NCI-H510A treated with DMSO at 0.1 percent for 48 hours (cell line): ENCODE results near the gene CST8.

Experiments used
- DNase-seq: peaks from one replicate; lab custom pipeline; 2025; lab: John Stamatoyannopoulos, UW

CST8 gene

DNA sequence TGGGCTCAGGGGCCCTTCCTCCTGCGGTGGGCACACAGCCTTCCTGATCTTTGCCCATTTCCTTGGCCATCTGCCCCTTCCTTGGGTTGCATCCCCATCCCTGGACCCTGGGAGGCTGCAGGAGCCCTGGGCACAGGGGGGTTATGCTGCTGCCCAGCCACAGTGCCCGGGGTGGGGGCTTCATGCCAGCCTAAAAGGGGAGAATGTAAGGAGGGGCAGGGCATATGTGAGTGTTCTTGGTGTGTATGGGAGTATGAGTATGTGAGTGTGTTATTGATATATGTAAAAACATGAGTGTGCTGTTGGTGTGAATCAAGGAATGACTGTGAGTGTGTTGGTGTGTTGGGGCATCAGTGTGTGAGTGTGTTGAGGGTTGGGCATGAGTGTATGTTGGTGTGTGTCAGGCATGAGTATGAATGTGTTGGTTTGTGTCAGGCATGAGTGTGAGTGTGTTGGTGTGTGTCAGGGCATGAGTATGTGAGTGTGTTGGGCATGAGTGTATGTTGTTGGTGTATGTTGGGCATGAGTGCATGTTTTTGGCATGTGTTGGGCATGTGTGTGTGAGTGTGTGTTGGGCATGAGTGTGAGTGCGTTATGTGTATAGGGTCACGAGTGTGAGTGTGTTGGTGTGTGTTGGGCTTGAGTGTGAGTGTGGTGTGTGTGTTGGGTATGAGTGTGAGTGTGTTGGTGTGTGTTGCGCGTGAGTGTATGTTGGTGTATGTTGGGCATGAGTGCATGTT, 14.7 kb upstream of the CST8 start:
- no peak for DNase-seq

DNA sequence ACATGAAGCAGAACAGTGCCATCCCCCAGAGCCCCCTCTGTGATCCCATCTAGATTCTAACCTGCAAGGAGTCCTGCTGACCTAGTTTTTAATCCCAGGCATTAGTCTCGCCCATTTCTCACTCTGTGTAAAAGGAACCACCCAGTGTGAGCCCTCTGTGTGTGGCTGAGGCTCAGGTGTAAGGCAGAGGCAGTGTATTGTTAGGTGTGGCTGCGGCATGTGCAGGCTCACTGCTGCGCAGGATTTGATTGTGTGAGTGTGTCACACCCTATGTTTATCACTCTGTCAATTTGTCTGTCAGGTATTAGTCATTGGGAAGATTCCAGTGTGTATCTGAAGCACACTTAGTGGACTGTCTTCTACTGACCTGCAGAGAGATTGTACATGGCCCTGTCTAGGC, 13.7 kb upstream of the CST8 start:
- no peak for DNase-seq

DNA sequence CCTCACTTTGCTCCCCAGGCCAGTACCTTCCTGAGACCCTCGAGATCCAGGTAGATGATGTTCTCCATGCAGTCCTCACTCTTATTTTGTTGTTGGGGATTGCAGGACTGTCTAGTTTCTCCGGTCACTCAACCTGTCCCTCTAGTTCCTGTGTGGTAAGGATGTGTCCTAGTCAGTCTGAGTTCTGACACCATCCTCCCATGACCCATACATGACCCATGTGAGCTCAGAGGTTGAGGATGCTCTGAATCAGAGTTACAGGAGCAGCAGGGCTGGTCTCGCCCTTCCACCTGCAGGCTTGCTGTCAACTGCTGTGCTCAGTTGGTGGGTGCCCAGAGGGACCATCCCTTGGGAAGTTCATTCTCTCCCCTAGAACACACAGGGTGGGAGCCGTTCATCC, 11.9 kb upstream of the CST8 start:
- no peak for DNase-seq

GRCh38 chr20:23482138-23482537, 8.8 kb upstream of the CST8 start:
- DNase-seq = no peak

DNA sequence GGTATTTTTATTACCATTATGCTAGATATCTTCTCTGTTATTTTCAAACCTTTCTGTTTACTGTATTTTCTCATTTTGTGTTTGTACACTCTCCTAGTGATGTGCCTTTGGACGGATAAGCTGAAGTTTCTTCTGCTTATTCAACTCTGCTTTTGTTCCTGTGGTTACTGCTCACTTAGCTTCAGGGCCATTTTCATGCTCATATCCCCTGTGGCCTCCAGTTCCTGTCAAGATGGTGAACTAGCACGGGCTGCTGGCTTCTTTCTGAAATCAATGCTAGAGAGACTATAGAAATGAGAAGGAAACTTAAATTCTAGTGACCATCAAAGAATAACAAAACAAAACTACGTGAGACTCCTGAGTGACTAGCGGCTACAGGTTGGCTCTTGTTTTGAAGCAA, 6.8 kb upstream of the CST8 start:
- no peak for DNase-seq

- DNase-seq = no peak
These were observed 2.4 kb upstream of the CST8 start for GRCh38 chr20:23488470-23488869.

GRCh38 chr20:23488996-23489395, 1.9 kb upstream of the CST8 start:
- no peak for DNase-seq

DNA sequence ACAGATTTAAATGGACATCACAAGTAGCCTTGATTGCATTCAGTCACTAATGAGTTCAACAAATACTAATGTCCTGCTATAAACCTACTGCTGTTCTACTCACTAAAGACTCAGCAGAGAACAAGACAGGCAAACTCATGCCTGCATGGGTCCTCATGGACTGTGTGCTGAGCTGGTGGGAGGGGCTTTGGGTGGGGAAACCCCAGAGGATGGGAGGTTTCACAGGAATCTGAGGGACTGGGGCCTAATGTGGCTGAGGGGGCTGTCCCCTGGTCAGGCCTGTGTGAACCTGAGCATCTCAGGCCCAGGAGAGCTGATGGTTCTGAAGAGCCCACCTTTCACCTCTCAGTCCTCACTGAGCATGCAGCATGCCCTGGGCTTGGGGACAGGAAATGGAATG, 1.4 kb downstream of the CST8 start:
- no peak for DNase-seq

- no peak for DNase-seq
These were observed 2.4 kb downstream of the CST8 start for GRCh38 chr20:23493172-23493772.

- DNase-seq = no peak
These were observed 6.6 kb downstream of the CST8 start for GRCh38 chr20:23497536-23497935.

- no peak for DNase-seq
These were observed 11.0 kb downstream of the CST8 start for GRCh38 chr20:23501926-23502325.

DNA sequence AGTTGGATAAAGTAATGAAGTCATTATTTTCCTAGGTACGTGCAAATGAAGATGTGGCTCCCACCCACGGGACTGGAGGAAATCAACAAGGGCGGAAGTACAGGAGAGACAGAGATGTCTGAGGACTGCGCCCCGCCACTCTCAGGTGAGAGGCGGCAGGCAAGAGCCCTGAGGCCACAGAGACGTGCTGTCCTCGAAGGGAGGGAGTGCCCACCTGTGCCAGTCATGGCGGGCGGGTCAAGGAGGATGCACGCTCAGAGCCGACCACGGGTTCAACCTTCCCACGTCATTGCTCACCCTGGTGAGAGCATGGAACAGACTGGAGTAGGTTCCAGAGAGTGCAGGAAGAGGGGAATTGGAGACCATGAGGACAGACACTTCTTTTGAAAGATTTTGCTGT, 12.7 kb downstream of the CST8 start:
- no peak for DNase-seq

GRCh38 chr20:23507346-23507745, 16.4 kb downstream of the CST8 start:
- no peak for DNase-seq

- no peak for DNase-seq
These were observed 17.7 kb downstream of the CST8 start for GRCh38 chr20:23508449-23509229.

DNA sequence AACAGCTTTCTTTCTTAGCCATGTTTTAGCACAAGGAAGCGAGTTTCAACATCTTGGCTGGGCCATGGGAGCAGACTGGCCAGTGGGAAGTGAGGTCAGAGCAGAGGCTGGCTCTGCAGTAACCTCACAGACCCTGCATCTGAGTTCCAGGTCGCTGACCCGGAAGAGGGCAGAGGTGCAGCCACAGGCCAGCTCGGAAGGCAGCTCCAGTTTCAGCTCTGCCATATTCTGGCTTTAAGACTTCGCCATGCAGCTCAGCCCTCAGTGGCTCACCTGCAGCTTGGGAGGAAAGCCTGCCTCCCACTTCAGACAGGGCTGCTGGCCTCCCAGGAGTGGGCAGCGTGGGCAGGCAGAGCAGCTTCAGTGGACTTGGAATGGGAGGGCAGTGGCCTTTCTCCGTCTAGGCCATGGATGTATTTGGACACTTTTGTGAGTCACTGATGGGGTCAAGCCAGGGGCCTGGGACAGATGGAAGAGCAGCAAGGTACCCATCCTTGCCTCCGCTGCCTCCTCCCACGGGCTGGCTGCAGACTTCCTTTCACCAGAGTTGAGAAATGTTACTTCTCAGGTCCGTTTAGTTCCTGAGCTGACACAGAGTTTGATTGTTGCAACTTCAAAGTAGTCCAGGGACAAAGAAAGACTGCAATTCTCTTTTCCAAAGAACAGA, 18.5 kb downstream of the CST8 start:
- DNase-seq = no peak

DNA sequence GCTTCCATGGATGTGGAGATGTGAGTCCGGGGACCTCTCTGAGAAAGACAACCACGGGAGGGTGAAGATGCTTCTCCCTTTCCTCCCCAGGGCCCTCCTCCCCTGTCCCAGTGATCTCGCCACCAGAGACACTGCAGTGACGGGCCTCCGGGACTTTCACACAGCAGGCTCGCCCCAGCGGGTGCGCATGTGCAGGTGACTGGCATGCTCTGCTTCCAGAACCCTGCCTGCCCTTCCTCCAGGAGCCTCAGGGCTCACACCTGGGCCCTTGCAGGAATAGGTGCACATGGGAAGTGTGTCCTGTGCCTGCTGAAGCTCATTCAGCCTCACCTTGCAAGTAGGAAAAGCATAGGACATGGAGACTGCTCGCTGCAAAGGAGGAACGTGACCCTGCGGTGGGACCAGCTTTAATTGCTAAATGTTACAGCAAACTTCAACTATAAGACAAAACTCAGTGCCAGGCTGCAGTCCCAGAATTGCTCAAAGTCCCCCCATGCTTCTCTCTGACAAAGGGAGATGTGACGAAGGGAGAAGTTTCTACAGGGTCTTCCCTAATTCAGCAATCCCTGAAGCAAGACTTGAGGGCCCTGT, 19.2 kb downstream of the CST8 start:
- no peak for DNase-seq

DNA sequence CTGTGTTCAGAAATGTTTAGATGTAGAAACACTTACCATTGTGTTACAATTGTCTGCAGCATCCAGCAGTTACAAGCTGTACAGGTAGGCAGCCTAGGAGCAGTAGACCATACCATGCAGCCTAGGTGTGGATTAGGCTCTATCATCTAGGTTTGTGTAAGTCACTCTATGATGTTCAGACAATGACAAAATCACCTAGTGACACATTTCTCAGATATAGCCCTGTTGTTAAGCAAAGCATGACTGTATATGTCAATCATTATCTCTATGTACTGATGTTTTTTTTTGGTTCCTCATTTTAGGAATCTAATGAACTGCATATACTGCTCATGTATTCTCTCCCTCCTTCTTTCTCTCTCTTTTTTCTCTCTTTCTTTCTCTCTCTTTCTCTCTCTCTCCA, 22.2 kb downstream of the CST8 start:
- no peak for DNase-seq

DNA sequence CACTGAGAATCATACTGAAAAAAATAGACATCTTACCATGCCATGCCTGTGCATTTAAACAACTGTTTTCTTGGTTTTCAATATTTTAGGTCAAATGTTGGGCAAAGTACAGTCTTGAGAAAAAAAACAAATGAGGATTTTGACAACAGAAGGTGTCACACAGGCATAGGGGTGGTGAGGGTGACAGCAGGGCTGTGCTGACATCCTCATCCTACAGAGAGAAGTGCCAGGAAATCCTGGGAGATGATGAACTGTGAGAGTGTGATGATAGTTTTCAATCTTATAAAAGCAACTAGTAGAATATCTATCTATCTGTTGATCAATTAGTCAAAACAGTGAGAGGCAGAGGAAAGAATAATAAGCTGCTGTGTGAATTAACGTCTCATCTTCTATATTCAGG, 23.9 kb downstream of the CST8 start:
- no peak for DNase-seq

- no peak for DNase-seq
These were observed 24.5 kb downstream of the CST8 start for GRCh38 chr20:23515250-23515939.

DNA sequence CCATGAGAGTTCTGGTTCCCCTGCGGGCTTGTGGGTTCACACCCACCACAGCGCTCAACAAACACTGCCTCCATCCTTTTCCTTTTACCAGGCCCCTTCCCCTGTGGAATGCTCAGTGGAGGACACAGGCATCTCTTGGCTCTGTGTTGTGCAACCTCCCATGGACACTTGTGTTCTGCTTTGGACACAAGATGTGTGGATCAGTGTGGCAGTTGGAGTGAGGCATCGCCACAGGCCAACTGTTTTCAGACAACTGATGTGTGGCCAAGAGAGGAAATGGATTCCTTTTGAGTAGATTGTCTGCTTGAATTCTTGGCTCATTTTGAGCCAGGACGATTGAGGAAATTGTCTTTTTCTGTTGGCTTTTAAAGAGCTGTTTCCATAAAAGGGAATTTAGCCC, 26.8 kb downstream of the CST8 start:
- DNase-seq = no peak

DNA sequence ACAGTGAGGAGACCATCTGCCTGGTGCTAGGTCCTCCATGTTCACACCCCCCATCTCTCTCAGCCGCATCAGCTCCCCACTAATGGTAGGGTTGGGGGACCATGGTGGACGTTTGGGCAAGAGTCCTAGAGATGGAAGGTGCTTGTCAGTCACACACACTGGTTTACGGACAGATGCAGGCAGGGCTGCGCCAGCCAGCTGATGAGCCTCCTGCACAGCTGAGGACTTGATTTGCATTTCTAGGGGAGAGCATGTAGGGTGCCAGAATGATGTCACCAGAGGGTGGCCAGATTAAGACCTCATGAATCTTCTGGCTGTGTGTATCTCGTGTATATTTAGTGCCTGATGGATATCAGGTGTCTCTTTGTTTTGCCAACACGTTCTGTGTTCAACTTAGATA, 28.6 kb downstream of the CST8 start:
- DNase-seq = no peak

DNA sequence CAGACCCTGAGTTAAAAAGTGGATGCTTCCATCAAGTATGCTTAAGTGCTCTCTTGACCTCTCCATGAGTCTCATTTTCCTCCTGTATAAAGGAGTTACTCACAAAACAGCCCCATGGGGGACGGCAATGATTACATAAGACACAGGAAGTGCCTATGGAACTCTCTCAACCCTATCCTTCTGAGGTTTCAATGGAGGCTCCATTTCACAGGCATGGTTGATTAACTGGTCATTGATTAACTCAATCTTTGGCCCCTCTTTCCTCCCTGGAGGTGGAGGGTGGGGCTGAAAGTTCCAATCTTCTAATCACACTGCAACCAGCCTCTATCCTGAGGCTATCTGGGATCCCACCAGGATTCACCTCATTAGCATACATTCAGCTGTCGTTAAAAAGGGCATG, 29.3 kb downstream of the CST8 start:
- no peak for DNase-seq
